Neural crest cell (in vitro differentiated cells): ENCODE results near the gene SMCP. TPM values are rescaled to one million over a fixed set of nuclear protein-coding genes. Genes with fewer than 3 reads are reported as not detected.

ENCODE experiments used
- DNase-seq: peaks from one replicate; pipeline ENCODE4 v3.0.0; 2021; ENCODE audit warnings: low read depth, mixed read lengths, low spot score
- H3K27ac Mint-ChIP-seq: one replicate; pipeline ENCODE4 v1.8.0; 2021; ENCODE audit warnings: mild to moderate bottlenecking, mixed read lengths; ENCODE audit not compliant: unreplicated experiment
- H3K27me3 Mint-ChIP-seq: 2 replicates; pipeline ENCODE4 v1.8.0; 2021; ENCODE audit warnings: low read depth, mild to moderate bottlenecking, mixed read lengths
- H3K36me3 Mint-ChIP-seq: 2 replicates; pipeline ENCODE4 v1.8.0; 2021; ENCODE audit warnings: low read depth, mild to moderate bottlenecking, mixed read lengths
- H3K4me1 Mint-ChIP-seq: 2 replicates; pipeline ENCODE4 v1.8.0; 2021; ENCODE audit warnings: mixed read lengths
- H3K4me3 Mint-ChIP-seq: one replicate; pipeline ENCODE4 v1.8.0; 2021; ENCODE audit warnings: mild to moderate bottlenecking, mixed read lengths
- H3K9me3 Mint-ChIP-seq: 2 replicates; pipeline ENCODE4 v1.8.0; 2021; ENCODE audit warnings: mixed read lengths
- long read RNA-seq: library from polyadenylated mRNA; unstranded; transcript quantifications from one replicate; pipeline ENCODE4 v2.0.0, GENCODE V29; 2020
- total RNA-seq: library from RNA; stranded (reverse); gene quantifications from 2 replicates; pipeline ENCODE4 v1.2.1, GENCODE V29; 2021
- TF ChIP-seq, protein P1 (sequence below): fragments of 200-600 bp; sonication (generic); conservative IDR thresholded peaks from 2 replicates; pipeline ENCODE4 v1.5.0; 2021; ENCODE audit warnings: antibody characterized with exemption, mild to moderate bottlenecking

The SMCP gene
- total RNA-seq = not detected in 2 replicates
- long read RNA-seq = 0 reads

DNA sequence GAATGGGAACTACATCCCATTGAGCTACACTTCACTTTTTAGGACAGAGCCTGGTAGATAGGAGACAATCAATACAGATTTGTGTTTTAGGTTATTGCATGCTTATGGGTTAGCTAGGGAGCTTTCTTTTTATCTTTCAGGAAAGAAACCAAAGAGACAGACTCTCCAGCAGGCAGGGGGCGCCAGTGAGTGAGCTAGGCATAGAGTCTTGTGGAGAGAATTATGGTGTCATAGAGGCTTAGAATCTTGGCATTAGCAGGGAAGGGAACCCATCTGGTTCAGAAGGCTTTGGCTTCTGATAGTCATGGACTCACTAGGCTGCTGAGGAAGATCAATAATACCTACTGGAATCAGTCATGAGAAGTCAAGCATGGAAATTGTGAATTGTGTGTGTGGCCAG, at the start of gene SMCP:
TSS of gene SMCP (plus strand) at position 281 of the 400 bp plus-strand sequence. CDS start 6,101 bp downstream, outside the sequence.
- Mint-ChIP-seq H3K27ac (no peak within 1 kb of the TSS), H3K4me1 (no peaks in the 10 kb centered on the region), H3K9me3 (peaks cover 9% of the 10 kb centered on the region), H3K36me3 (no peaks in the 10 kb centered on the region), H3K27me3 (no peaks in the 10 kb centered on the region), H3K4me3 (no peak within 1 kb of the TSS)
- TF ChIP-seq, protein P1, sequence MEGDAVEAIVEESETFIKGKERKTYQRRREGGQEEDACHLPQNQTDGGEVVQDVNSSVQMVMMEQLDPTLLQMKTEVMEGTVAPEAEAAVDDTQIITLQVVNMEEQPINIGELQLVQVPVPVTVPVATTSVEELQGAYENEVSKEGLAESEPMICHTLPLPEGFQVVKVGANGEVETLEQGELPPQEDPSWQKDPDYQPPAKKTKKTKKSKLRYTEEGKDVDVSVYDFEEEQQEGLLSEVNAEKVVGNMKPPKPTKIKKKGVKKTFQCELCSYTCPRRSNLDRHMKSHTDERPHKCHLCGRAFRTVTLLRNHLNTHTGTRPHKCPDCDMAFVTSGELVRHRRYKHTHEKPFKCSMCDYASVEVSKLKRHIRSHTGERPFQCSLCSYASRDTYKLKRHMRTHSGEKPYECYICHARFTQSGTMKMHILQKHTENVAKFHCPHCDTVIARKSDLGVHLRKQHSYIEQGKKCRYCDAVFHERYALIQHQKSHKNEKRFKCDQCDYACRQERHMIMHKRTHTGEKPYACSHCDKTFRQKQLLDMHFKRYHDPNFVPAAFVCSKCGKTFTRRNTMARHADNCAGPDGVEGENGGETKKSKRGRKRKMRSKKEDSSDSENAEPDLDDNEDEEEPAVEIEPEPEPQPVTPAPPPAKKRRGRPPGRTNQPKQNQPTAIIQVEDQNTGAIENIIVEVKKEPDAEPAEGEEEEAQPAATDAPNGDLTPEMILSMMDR = peak; percentile 18
- no peak for DNase-seq

- DNase-seq = no peak
These were observed 41.3 kb upstream of the SMCP start for GRCh38 chr1:152836870-152837269.

GRCh38 chr1:152842556-152842955, 35.6 kb upstream of the SMCP start, which contains the start of gene LCE6A:
LCE6A (plus strand) TSS chr1:152842856; CDS start chr1:152843521, 665 bp downstream.
- TF ChIP-seq, protein P1 = no peak
- peaks cover 3% of the 10 kb centered on the region for H3K36me3 Mint-ChIP-seq
- H3K27ac Mint-ChIP-seq = peak within 1 kb of the TSS; percentile 31
- no peaks in the 10 kb centered on the region for H3K4me1 Mint-ChIP-seq
- H3K4me3 Mint-ChIP-seq = no peak within 1 kb of the TSS
- peaks cover 25% of the 10 kb centered on the region for H3K9me3 Mint-ChIP-seq
- no peak for DNase-seq
- no peaks in the 10 kb centered on the region for H3K27me3 Mint-ChIP-seq

More at GRCh38 chr1:152836870-152837269, 41.3 kb upstream of the SMCP start:
- H3K4me3 Mint-ChIP-seq = no peak overlapping the region
- no peaks in the 10 kb centered on the region for H3K36me3 Mint-ChIP-seq
- peaks cover 16% of the 10 kb centered on the region for H3K9me3 Mint-ChIP-seq
- H3K27ac Mint-ChIP-seq = no peak overlapping the region
- TF ChIP-seq, protein P1 = no peak
- no peaks in the 10 kb centered on the region for H3K27me3 Mint-ChIP-seq
- no peaks in the 10 kb centered on the region for H3K4me1 Mint-ChIP-seq

DNA sequence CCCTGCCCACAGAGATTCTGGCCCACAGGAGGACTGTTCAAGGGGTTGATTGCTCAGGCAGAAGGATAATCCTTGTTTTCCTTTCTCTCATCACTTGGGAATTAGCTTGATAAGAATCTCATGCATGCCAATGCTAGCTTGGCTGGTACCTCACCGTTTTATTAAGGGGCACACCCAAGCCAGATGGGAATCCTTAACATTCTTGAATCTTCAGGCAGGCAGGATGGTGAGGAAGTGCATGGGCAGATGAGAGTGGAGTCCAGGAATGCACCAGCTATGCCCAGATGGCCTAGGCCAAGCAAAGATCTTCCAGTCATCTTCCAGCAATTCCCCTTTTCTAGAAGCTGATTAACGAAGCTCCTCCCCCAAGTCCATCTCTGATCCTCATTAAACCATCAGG, 22.5 kb upstream of the SMCP start:
- H3K27ac Mint-ChIP-seq = no peak overlapping the region
- no peaks in the 10 kb centered on the region for H3K4me1 Mint-ChIP-seq
- H3K4me3 Mint-ChIP-seq = no peak overlapping the region
- TF ChIP-seq, protein P1 = no peak
- no peak for DNase-seq
- no peaks in the 10 kb centered on the region for H3K36me3 Mint-ChIP-seq
- H3K27me3 Mint-ChIP-seq = no peaks in the 10 kb centered on the region
- peaks cover 30% of the 10 kb centered on the region for H3K9me3 Mint-ChIP-seq

GRCh38 chr1:152858062-152858461, 20.1 kb upstream of the SMCP start:
- TF ChIP-seq, protein P1 = no peak
- no peak for DNase-seq
- no peak overlapping the region for H3K27ac Mint-ChIP-seq
- H3K4me3 Mint-ChIP-seq = no peak overlapping the region
- H3K36me3 Mint-ChIP-seq = no peaks in the 10 kb centered on the region
- no peaks in the 10 kb centered on the region for H3K27me3 Mint-ChIP-seq
- no peaks in the 10 kb centered on the region for H3K4me1 Mint-ChIP-seq
- peaks cover 28% of the 10 kb centered on the region for H3K9me3 Mint-ChIP-seq
